Sciatic nerve (tissue), 2 donors: ENCODE results near the gene GALNT1. TPM values are rescaled to one million over a fixed set of nuclear protein-coding genes. Genes with fewer than 3 reads are reported as not detected.

Experiments
- ATAC-seq: fragments of 200-7000 bp; cut with Tn5 transposase; one replicate; pipeline ENCODE4 v1.9.1; 2020; ENCODE audit warnings: mild to moderate bottlenecking, moderate library complexity
- DNase-seq: peaks from one replicate; pipeline ENCODE4 v3.0.0-alpha.2; 2020; ENCODE audit warnings: low spot score
- intact Hi-C: fragments of 100-400 bp; cut with DNase I; formaldehyde crosslinking; loops from one replicate; pipeline ENCODE4 v1.14.2; 2022
- total RNA-seq: library from RNA; stranded (reverse); fragmentation: NEBNext Ultra II Directional; extraction: Animal tissue kit (Norgen Biotek cat#: 25700); gene quantifications from one replicate; pipeline ENCODE4 v1.2.1, GENCODE V29; 2021
- donor health status: DM: no; HTN: no; CAD: no.
- donor health status: DM: no; HTN: no; CAD: no.

GALNT1 gene
- total RNA-seq, 1 donor from 2014 or later: 64.9 TPM

- ATAC-seq: no peak
- DNase-seq: no peak
- intact Hi-C loops: no loop called here
These were observed 28.5 kb downstream of the GALNT1 start for GRCh38 chr18:35610089-35610488.

DNA sequence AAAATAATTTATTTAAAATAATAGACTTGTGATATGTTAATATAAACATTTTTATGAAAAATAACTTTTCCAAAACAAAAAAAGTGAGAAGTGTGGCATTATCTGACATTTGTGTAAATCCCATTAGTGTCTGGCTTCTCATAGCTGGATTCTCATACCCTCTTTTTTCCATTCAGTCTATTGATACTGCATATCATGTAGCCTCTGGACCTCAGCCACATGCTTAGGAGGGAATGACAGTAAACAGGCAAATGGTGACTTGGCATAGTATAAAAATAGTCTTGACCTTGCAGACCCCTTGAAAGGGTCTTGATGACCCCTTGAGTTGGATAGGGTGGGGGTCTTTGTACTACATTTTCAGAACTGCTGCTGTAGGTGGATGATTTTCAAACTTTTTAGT is 29.2 kb downstream of the GALNT1 start:
- ATAC-seq: no peak
- intact Hi-C loops: no loop called here
- DNase-seq: no peak

DNA sequence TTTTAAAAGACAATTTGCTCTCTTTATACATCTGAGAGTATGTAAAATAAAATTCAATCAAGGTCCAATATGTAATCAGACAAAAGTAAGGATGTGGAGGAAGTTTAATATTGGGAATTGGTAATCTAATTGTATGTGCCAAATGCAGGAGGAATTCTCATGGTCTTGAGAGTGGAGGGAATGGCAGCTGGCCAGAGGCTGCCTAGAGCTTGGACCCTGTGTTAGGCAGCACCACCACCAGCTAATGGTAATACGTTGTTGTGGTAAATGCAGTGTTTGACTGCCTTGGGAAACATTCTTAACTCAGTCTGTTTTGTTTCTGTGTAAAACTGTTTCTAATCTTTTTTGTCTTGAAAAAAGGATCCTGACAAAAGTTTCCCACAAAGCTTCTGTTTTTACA is 30.0 kb downstream of the GALNT1 start:
- intact Hi-C loops: no loop called here
- DNase-seq: no peak
- no peak for ATAC-seq

- DNase-seq: no peak
- intact Hi-C loops: no loop called here
- ATAC-seq: no peak
These were observed 34.5 kb downstream of the GALNT1 start for GRCh38 chr18:35616074-35616473.

GRCh38 chr18:35616664-35617423 is 35.3 kb downstream of the GALNT1 start:
- ATAC-seq: peak; percentile 71
- no peak for DNase-seq

DNA sequence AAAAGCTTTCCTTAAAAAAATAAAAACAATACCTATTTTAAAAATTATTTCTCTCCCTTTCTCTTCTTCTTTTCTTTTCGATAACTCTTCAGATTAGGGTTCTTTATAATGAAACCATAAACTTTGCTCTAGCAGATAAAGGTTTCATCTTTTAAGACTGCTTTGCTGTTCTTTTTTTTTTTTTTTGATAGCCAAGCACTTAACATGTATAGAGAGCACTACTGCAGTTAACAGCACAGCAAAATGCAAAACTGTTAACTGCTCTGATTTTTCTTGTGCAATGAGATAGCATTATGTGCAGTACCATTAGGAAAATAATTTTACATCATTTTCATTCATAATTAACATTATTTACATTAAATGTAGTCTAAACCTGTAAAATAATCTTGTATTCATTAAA is 36.3 kb downstream of the GALNT1 start:
- no peak for ATAC-seq

More at GRCh38 chr18:35616664-35617423, 35.3 kb downstream of the GALNT1 start:
- intact Hi-C loops: no loop called here

DNA sequence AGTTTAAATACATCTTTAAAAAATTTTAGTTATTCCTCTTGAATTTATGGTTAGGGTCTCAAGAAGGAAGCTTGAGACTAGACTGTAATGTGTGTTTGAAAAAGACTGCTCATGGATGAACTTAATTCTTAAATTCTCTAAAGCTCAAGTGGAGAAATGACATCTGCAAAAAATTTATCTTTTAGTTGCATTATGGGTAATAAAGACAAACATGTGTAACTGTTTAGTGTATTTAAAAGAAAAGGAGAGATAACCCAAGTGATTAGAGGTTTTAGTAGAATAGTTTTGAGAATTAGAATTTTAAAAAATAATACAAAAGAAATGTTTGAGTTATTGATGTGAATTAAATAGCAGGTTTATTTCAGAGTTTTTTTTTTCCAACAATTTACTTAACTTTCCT is 36.7 kb downstream of the GALNT1 start:
- intact Hi-C loops: no loop called here
- DNase-seq (no peak), ATAC-seq (no peak)

More for the DNA sequence above, 36.3 kb downstream of the GALNT1 start:
- intact Hi-C loops: no loop called here
- DNase-seq: no peak

DNA sequence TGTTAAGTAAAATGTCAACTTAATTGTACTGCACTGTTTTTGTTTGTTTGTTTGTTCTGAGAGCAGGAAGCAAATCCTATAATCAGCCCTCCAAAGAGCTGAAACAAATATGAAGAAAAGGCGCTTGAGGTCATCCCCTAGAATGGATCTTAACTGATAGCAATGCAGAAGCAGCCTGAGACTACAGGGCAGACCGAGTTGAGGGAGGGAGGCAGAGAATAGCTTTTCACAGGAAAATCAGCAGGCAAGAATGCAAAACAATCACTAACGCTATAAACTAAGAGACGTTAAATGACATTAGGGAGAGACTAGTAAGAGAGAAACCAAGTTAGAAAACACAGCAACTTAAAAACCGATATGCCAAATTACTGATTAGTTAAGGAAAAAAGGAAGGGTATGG is 37.2 kb downstream of the GALNT1 start:
- no peak for ATAC-seq
- intact Hi-C loops: no loop called here

GRCh38 chr18:35619464-35619863 is 37.9 kb downstream of the GALNT1 start:
- no peak for DNase-seq
- ATAC-seq: peak; percentile 86
- intact Hi-C loops: no loop called here

More for the DNA sequence above, 37.2 kb downstream of the GALNT1 start:
- DNase-seq: no peak

DNA sequence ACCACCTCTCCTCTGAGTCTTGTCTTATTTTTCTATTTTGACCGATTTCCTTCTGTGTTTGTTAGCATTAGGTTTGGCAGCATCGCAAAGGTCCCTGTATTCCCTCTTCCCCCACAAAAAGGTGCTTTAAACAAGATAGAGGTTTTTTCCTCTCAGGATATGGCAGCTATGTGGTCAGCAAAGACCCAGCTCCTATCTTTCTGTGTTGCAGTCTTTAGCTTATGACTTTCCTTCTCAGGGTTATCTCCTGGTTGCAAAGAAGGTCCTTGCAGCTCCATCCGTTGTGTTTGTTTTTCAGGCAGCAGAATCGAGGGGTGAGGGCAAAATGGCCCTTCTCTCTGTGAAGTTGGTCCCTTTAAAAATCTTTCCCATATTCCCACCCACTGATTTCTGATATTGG is 38.4 kb downstream of the GALNT1 start:
- intact Hi-C loops: no loop called here
- DNase-seq: no peak
- ATAC-seq: no peak

- DNase-seq: no peak
- no peak for ATAC-seq
These were observed 39.2 kb downstream of the GALNT1 start for GRCh38 chr18:35620765-35621164.

GRCh38 chr18:35623255-35623654 is 41.7 kb downstream of the GALNT1 start:
- DNase-seq (no peak), ATAC-seq (no peak)
- intact Hi-C loops: no loop called here

More at GRCh38 chr18:35620765-35621164, 39.2 kb downstream of the GALNT1 start:
- intact Hi-C loops: no loop called here

GRCh38 chr18:35624146-35624545 is 42.6 kb downstream of the GALNT1 start:
- DNase-seq: no peak
- intact Hi-C loops: no loop called here
- ATAC-seq: no peak

DNA sequence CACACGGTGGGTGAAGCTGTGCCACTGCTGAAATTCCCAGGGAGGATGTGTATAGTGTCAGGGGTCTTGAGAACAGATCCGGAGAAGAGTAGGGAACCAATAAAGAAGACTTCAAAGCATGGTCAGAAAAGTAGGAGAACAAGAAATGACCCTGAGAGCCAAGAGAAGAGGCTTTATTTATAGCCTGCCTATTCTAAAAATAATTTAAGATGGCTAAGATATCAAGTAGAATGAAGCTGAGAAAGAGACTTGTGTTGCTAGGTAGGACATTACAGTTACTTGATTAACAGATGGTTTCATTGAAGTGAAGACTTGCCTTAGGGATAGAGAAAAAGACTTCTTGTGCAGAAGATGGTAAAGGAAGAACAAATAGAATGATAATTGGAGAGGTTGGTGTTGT is 43.7 kb downstream of the GALNT1 start:
- intact Hi-C loops: no loop called here
- no peak for ATAC-seq
- DNase-seq: no peak

- ATAC-seq (no peak), DNase-seq (no peak)
- intact Hi-C loops: no loop called here
These were observed 52.2 kb downstream of the GALNT1 start for GRCh38 chr18:35633761-35634160.

- intact Hi-C loops: no loop called here
- ATAC-seq (no peak), DNase-seq (no peak)
These were observed 52.8 kb downstream of the GALNT1 start for GRCh38 chr18:35634323-35634722.

DNA sequence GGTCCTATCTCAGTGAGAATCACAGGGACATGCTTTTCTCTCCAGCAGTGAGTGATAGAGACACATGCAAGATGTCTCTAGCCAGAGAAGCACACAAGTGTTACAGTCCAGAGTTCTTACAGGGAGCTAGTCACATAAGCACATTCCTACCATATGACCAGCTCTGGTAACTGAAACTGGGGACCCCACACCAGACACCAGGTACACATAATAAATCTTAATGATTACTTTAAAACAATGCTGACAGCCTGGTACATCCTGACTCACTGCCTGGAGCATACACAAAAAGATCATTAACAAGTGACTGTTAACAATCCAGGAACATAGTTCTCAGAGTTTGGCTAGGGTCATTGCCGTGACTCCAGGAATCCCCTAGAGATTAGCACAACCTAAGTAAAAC is 53.6 kb downstream of the GALNT1 start:
- intact Hi-C loops: no loop called here
- ATAC-seq (no peak), DNase-seq (no peak)

- intact Hi-C loops: no loop called here
- no peak for ATAC-seq
- no peak for DNase-seq
These were observed 55.7 kb downstream of the GALNT1 start for GRCh38 chr18:35637227-35637626.

- ATAC-seq: no peak
- intact Hi-C loops: no loop called here
- no peak for DNase-seq
These were observed 57.8 kb downstream of the GALNT1 start for GRCh38 chr18:35639296-35639695.

DNA sequence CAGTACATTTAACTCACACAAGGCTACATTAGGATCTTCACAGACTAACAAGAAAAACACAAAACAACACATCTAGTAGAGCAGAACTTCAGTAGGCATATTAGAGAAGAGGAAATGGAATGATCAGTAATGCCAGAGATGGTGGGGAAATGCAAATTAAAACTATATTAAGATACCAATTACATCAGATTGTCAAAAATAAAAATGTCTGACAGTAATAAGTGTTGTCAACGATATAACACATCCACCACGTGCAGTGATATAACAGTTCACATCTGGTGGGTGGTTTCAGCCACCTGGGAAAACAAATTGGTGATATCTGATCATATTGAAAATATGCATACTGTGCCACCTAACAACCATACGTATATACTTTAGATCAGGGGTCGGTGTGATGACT is 59.9 kb downstream of the GALNT1 start:
- no peak for DNase-seq
- no peak for ATAC-seq

DNA sequence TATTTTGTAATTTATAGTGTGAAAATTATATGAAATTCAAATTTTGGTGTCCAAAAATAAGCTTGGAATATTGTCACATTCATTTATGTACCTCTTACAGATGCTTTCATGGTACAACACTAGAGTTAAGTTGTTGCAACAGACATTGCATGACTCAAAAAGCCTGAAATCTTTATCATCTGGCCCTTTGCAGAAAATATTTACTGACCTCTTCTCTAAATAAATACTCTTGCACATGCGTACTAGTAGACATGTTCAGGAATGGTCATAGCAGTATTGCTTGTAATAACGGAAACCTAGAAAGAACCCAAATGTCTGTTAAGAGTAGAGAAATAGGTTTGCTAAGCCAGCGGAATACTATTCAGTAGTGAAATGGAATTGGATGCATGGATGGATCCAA is 60.4 kb downstream of the GALNT1 start:
- DNase-seq (no peak), ATAC-seq (no peak)
- intact Hi-C loops: no loop called here

More for the DNA sequence above, 59.9 kb downstream of the GALNT1 start:
- intact Hi-C loops: no loop called here
